Measurements from ENCODE around the gene PODXL. TPM values are rescaled to one million over a fixed set of nuclear protein-coding genes. Genes with fewer than 3 reads are reported as not detected.

PODXL gene
- total and polyA plus RNA-seq, 4 donors = 1.2 to 3.6 (median 1.6) TPM

DNA sequence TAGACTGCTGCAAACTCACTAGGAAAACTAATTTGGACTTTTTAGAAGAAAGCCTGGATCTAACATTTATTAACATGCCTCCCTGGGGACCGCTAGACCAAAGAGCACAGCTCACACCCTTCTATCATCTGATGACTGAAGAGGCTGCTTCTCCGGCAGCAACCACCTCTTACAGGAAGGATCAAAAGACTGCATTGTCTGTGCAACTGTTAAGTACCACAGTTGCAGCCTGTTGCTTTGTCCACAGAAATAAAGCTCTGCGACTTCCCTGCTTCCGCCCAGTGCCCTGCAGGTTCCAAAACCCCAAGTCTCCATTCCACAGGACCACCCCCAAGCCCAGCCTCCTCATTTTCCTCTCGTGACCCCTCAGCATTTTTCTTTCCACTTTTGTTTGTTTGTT, 14.0 kb upstream of the PODXL start:
- Histone ChIP-seq H3K4me3 (ENCODE audit: low read depth in 1 of 3, low read length in 3 of 3) (no peak overlapping the region), H3K36me3 (ENCODE audit: control insufficient read depth in 4 of 4, insufficient read depth in 3 of 4, low read depth in 1 of 4, low read length in 3 of 4) (no peaks in the 10 kb centered on the region), H3K9ac (ENCODE audit: low read depth in 1 of 2, low read length in 2 of 2) (no peak overlapping the region), H3K27me3 (ENCODE audit: control insufficient read depth in 4 of 4, insufficient read depth in 4 of 4, low read length in 3 of 4) (no peaks in the 10 kb centered on the region), H3K4me1 (ENCODE audit: control insufficient read depth in 4 of 4, insufficient read depth in 4 of 4, low read length in 3 of 4) (no peaks in the 10 kb centered on the region), H3K27ac (ENCODE audit: low read depth in 1 of 2, low read length in 2 of 2) (no peak overlapping the region), H3K9me3 (ENCODE audit: control insufficient read depth in 4 of 4, low read length in 3 of 4) (no peaks in the 10 kb centered on the region)
- WGBS = 81% methylated on average over 5 of the region's 5 CpGs
- TF ChIP-seq HNF4G (IDR thresholded peaks at IDR 0.05) = no peak
- TF ChIP-seq EGR1 (IDR thresholded peaks at IDR 0.05; ENCODE audit: low read depth in 2 of 2) = no peak
- TF ChIP-seq GABPA (IDR thresholded peaks at IDR 0.05 in 1 of 2, conservative IDR thresholded peaks at IDR 0.05 in 1 of 2) = no peak
- no peak for TF ChIP-seq FOXA2 (IDR thresholded peaks at IDR 0.05)
- no peak for TF ChIP-seq TAF1 (conservative IDR thresholded peaks at IDR 0.05)
- TF ChIP-seq YY1 (IDR thresholded peaks at IDR 0.05) = no peak
- TF ChIP-seq, protein P1, sequence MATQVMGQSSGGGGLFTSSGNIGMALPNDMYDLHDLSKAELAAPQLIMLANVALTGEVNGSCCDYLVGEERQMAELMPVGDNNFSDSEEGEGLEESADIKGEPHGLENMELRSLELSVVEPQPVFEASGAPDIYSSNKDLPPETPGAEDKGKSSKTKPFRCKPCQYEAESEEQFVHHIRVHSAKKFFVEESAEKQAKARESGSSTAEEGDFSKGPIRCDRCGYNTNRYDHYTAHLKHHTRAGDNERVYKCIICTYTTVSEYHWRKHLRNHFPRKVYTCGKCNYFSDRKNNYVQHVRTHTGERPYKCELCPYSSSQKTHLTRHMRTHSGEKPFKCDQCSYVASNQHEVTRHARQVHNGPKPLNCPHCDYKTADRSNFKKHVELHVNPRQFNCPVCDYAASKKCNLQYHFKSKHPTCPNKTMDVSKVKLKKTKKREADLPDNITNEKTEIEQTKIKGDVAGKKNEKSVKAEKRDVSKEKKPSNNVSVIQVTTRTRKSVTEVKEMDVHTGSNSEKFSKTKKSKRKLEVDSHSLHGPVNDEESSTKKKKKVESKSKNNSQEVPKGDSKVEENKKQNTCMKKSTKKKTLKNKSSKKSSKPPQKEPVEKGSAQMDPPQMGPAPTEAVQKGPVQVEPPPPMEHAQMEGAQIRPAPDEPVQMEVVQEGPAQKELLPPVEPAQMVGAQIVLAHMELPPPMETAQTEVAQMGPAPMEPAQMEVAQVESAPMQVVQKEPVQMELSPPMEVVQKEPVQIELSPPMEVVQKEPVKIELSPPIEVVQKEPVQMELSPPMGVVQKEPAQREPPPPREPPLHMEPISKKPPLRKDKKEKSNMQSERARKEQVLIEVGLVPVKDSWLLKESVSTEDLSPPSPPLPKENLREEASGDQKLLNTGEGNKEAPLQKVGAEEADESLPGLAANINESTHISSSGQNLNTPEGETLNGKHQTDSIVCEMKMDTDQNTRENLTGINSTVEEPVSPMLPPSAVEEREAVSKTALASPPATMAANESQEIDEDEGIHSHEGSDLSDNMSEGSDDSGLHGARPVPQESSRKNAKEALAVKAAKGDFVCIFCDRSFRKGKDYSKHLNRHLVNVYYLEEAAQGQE (IDR thresholded peaks at IDR 0.05) = no peak
- TF ChIP-seq, protein P2, sequence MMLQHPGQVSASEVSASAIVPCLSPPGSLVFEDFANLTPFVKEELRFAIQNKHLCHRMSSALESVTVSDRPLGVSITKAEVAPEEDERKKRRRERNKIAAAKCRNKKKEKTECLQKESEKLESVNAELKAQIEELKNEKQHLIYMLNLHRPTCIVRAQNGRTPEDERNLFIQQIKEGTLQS (IDR thresholded peaks at IDR 0.05) = no peak
- no peak for TF ChIP-seq RAD21 (IDR thresholded peaks at IDR 0.05)
- TF ChIP-seq SP1 (IDR thresholded peaks at IDR 0.05) = no peak
- TF ChIP-seq NR2F2 (IDR thresholded peaks at IDR 0.05) = no peak
- TF ChIP-seq, protein P3, sequence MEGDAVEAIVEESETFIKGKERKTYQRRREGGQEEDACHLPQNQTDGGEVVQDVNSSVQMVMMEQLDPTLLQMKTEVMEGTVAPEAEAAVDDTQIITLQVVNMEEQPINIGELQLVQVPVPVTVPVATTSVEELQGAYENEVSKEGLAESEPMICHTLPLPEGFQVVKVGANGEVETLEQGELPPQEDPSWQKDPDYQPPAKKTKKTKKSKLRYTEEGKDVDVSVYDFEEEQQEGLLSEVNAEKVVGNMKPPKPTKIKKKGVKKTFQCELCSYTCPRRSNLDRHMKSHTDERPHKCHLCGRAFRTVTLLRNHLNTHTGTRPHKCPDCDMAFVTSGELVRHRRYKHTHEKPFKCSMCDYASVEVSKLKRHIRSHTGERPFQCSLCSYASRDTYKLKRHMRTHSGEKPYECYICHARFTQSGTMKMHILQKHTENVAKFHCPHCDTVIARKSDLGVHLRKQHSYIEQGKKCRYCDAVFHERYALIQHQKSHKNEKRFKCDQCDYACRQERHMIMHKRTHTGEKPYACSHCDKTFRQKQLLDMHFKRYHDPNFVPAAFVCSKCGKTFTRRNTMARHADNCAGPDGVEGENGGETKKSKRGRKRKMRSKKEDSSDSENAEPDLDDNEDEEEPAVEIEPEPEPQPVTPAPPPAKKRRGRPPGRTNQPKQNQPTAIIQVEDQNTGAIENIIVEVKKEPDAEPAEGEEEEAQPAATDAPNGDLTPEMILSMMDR (IDR thresholded peaks at IDR 0.05; ENCODE audit: low read depth, low read length, missing input control) = no peak
- TF ChIP-seq FOXA1 (IDR thresholded peaks at IDR 0.05) = no peak
- no peak for TF ChIP-seq JUND (IDR thresholded peaks at IDR 0.05)
- TF ChIP-seq RXRA (IDR thresholded peaks at IDR 0.05) = no peak
- TF ChIP-seq, protein P4, sequence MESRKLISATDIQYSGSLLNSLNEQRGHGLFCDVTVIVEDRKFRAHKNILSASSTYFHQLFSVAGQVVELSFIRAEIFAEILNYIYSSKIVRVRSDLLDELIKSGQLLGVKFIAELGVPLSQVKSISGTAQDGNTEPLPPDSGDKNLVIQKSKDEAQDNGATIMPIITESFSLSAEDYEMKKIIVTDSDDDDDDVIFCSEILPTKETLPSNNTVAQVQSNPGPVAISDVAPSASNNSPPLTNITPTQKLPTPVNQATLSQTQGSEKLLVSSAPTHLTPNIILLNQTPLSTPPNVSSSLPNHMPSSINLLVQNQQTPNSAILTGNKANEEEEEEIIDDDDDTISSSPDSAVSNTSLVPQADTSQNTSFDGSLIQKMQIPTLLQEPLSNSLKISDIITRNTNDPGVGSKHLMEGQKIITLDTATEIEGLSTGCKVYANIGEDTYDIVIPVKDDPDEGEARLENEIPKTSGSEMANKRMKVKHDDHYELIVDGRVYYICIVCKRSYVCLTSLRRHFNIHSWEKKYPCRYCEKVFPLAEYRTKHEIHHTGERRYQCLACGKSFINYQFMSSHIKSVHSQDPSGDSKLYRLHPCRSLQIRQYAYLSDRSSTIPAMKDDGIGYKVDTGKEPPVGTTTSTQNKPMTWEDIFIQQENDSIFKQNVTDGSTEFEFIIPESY (IDR thresholded peaks at IDR 0.05) = no peak
- DNase-seq (ENCODE audit: low spot score) = no peak

DNA sequence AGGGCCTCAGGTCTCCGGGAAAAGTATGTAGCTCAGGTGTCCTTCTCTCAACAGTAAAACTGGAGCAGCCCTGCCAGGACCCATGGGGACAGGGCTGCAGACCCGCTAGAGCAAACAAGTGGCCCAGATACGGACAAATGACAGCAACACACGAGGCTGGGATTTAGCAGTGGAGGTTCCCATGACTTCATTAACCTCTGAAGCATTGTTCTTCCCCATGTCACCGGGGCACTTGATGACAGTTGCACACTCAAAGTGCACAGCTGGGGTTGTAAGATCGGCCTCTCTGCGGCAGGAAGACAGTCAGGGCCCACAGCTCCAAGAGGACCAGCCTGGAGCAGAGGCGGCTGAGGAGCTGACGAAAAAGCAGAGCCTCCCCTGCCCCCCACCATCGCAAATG, 12.5 kb upstream of the PODXL start:
- H3K9me3 ChIP-seq (ENCODE audit: control insufficient read depth in 4 of 4, low read length in 3 of 4) = no peaks in the 10 kb centered on the region
- H3K27me3 ChIP-seq (ENCODE audit: control insufficient read depth in 4 of 4, insufficient read depth in 4 of 4, low read length in 3 of 4) = no peaks in the 10 kb centered on the region
- H3K4me1 ChIP-seq (ENCODE audit: control insufficient read depth in 4 of 4, insufficient read depth in 4 of 4, low read length in 3 of 4) = no peaks in the 10 kb centered on the region
- H3K4me3 ChIP-seq (ENCODE audit: low read depth in 1 of 3, low read length in 3 of 3) = no peak overlapping the region
- no peak overlapping the region for H3K27ac ChIP-seq (ENCODE audit: low read depth in 1 of 2, low read length in 2 of 2)
- no peak for DNase-seq (ENCODE audit: low spot score)
- TF ChIP-seq HNF4A (conservative IDR thresholded peaks at IDR 0.05) (no peak), JUND (IDR thresholded peaks at IDR 0.05) (no peak), RAD21 (IDR thresholded peaks at IDR 0.05) (no peak), HNF4G (IDR thresholded peaks at IDR 0.05) (no peak), TAF1 (conservative IDR thresholded peaks at IDR 0.05) (no peak)
- TF ChIP-seq, protein P3 (IDR thresholded peaks at IDR 0.05; ENCODE audit: low read depth, low read length, missing input control) = no peak
- TF ChIP-seq, protein P5, sequence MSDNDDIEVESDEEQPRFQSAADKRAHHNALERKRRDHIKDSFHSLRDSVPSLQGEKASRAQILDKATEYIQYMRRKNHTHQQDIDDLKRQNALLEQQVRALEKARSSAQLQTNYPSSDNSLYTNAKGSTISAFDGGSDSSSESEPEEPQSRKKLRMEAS (IDR thresholded peaks at IDR 0.05) = no peak
- no peaks in the 10 kb centered on the region for H3K36me3 ChIP-seq (ENCODE audit: control insufficient read depth in 4 of 4, insufficient read depth in 3 of 4, low read depth in 1 of 4, low read length in 3 of 4)
- 77% methylated on average over 10 of the region's 10 CpGs for WGBS
- H3K9ac ChIP-seq (ENCODE audit: low read depth in 1 of 2, low read length in 2 of 2) = no peak overlapping the region
